DMS 273 treated with DMSO at 0.1 percent for 48 hours (cell line): ENCODE results near the gene TENT4B.
"Not testable (repeated sequence)": the region's sequence is repeated elsewhere in the genome, so short reads cannot be mapped to it uniquely, and the experiment has no call there.

ENCODE experiments used
- DNase-seq: peaks from one replicate; lab custom pipeline; 2025; lab: John Stamatoyannopoulos, UW

Gene TENT4B

GRCh38 chr16:50234771-50235556 lies 81.9 kb downstream of the TENT4B start:
- no peak for DNase-seq

- DNase-seq = no peak
Observed at GRCh38 chr16:50235581-50235980, 82.5 kb downstream of the TENT4B start.

DNA sequence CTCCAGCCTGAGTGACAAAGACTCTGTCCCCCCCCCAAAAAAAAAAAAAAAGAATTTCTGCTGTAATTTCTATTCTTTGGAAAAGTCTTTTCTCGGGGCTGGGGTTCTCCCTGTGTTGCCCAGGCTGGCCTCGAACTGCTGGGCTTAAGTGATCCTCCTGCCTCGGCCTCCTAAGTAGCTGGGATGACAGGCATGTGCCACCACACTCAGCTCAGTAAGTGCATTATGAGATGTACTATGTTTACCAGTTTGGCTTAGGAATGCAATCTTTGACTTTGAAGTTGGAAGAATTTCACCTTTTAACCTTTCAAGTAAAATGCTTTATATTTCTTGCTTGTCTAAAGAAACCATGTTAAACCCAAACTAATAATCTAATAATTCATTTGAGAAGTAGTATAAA lies 85.2 kb downstream of the TENT4B start:
- DNase-seq = no peak

DNA sequence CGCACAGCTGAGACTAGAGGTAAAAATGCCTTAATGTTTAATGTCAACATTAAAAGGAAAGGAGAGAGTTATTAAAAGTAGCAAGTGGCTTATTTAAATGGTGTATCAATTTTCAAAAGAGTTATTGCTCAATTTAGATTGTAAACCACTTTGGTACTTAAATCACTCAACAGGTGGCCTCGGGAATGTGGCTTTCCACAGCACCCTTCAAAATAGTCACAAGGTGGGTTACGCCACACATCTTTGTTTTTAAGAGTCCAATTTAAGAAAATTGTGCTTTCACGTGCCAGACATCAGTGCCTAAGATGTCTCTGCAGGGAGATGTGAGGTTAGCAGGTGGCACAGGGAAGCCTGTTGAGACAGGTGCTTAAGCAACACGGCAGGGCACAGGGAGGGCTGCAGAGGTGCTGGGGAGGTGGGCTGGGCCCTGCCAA lies 85.8 kb downstream of the TENT4B start:
- DNase-seq = no peak

- not testable (repeated sequence) for DNase-seq
Observed at GRCh38 chr16:50243024-50243423, 89.9 kb downstream of the TENT4B start.

GRCh38 chr16:50244140-50244503 lies 91.0 kb downstream of the TENT4B start:
- no peak for DNase-seq

- DNase-seq = no peak
Observed at GRCh38 chr16:50244504-50245416, 91.7 kb downstream of the TENT4B start.

GRCh38 chr16:50245417-50246298 lies 92.6 kb downstream of the TENT4B start:
- DNase-seq = no peak

GRCh38 chr16:50246299-50247122 lies 93.4 kb downstream of the TENT4B start:
- no peak for DNase-seq

GRCh38 chr16:50247123-50247905 lies 94.2 kb downstream of the TENT4B start:
- DNase-seq = no peak

DNA sequence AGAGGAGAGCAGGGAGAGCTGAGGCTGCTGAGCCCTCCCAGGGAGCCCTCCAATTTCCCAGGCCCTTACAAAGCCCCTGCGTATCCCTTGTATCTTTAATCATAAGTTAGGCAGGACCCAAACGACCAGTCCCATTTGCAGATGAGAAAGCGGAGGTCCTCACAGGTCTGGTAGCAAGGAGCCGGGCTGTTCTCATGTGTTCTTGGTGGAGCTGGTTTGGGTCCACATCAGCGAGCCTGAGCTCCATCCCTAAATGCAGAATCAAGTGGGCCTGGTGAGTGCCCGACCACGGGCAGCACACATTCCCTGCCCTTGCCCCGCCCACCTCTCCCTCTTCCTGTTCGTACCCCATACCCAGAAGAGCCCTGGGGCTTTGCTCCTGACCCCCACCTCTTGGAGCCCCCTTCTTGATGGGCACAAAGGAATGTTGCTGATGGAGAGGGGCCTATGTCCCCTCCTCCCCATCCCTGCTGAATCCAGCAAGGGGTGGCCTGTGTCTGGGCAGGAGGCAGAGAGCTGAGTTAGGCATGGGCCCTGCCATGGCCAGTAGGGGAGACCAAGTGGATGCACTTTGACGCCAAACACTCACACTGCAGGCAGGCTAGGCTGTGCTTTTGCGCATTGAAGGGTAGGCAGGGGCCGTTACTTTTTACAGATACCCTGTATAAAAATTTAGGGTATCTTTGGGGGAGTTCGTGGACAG lies 95.0 kb downstream of the TENT4B start:
- DNase-seq = no peak

DNA sequence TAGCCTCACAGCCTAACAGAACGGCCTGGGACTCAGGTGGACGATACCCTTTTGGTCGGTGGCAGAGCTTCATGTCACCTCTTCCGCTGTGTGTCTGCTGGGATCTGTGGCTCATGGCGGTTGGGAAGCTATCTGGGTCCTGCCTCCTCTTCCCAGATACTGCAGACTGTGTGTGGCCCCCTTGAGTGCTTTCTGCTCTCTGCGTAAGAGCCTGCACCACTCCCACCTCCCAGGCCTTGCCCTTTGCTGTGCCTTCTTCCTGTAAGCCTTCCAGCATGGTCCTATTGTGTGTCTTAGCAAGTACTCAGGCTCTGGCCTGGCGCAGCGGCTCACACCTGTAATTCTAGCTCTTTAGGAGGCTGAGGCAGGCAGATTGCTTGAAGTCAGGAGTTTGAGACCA lies 95.7 kb downstream of the TENT4B start:
- no peak for DNase-seq

DNA sequence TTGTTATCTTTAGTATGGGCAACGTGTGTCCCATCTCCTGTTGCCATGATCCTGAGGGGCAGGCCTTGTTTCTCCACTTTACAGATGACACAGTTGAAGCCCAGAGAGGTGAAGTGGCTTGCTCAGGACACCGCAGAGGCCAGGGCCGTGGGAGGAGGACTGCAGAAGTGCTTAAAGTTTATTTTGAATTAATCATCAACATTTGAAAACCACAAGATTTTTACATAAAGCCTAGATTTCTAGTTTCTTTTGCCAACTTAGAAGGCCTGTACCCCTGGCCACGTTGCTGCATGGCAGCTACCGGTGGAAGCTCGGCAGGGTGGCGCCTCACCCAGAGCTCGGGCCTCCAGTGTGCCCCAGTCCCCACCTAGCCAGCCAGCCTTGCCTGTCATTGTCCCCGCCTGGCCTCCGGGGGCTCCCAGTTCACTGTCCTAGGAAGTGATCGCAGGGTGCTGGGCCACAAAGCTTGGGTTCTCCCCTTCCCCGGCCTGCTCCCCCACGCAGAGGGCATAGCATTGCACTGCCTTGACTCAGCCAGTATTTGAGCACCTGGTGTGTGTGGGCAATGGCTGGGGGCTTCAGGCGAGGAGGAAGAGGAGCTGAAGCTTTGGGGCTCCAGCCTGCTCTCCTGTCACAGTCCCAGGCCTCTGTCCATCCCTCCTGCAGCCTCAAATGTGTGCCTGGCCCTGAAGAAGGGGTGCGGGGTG lies 98.4 kb downstream of the TENT4B start:
- DNase-seq = no peak

DNA sequence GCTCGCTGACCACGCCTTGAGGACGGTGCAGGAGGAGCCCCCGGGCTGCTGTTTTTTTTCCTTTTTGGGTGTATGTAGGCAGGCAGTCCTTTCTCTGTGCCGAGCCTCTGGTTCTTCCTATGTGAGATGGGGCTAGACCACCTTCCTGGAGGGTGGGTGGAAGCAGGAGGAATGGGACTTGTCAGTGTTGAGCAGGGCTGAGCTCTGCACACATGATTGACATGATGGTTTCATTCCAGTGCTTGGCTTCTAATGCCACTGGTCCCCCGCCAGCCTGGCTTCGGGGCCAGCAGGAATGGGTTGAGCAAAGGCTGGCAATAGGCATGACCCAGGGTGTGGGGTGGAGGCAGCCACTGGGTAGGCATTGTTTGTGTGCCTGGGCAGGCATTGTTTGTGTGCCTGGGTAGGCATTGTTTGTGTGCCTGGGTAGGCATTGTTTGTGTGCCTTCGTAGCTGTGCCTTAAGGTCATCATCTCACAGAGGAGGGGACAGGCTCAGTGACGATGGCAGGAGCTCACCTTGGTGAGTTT lies 99.0 kb downstream of the TENT4B start:
- DNase-seq = no peak

DNA sequence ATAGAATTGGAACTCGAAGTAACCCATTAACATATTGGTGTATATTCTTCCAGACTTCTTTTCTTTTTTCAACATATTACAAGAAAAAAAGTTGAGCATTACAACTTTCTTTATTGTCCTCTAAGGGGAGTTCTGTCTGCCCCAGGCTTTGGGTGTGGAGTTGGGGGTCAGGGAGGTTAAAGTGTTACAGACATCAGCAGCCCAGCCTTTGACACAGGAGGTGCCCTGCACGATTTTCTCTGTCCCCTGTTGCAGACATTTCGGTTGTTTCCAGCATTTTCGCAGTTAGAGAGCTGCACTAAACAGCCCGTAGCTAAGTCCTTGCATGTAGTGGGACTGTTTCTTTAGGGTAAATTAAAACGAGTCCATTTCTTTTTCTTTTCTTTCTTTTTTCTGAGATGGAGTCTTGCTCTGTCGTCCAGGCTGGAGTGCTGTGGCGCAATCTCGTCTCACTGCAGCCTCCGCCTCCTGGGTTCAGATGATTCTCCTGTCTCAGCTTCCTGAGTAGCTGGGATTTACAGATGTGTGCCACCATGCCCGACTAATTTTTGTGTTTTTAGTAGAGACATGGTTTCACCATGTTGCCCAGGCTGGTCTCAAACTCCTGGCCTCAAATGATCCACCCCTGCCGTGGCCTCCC lies 99.9 kb downstream of the TENT4B start:
- DNase-seq = no peak

- no peak for DNase-seq
Observed at GRCh38 chr16:50253514-50253910, 100.4 kb downstream of the TENT4B start.

DNA sequence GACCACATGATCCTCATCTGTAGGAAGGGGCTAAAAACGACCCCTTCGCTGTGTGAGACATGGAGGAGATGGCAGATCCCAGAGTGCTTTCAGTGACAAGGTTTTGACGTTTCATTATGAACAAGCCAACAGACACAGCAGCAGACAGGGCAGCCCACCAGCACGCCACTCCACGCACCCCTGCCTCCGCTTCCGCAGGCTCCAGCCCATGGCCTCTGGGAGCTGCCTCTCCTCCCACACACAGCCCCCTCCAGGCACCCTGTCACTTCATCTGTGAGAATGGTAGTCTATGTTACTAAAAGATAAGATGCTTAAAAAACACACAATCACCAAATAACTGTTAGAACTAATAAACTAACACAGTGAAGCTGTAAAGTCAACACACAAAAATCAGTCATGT lies 101.0 kb downstream of the TENT4B start:
- DNase-seq = no peak

- no peak for DNase-seq
Observed at GRCh38 chr16:50255538-50255937, 102.4 kb downstream of the TENT4B start.
